Activated CD4-positive, alpha-beta T cell treated with anti-CD3 and anti-CD28 coated beads for 1 hour (primary cell): ENCODE data around the gene PRMT3.
"Not testable (repeated sequence)": the region's sequence is repeated elsewhere in the genome, so short reads cannot be mapped to it uniquely, and the experiment has no call there.

ENCODE experiments used
- DNase-seq: peaks from one replicate; pipeline ENCODE4 v3.0.0-alpha.2; 2020

Gene PRMT3

DNA sequence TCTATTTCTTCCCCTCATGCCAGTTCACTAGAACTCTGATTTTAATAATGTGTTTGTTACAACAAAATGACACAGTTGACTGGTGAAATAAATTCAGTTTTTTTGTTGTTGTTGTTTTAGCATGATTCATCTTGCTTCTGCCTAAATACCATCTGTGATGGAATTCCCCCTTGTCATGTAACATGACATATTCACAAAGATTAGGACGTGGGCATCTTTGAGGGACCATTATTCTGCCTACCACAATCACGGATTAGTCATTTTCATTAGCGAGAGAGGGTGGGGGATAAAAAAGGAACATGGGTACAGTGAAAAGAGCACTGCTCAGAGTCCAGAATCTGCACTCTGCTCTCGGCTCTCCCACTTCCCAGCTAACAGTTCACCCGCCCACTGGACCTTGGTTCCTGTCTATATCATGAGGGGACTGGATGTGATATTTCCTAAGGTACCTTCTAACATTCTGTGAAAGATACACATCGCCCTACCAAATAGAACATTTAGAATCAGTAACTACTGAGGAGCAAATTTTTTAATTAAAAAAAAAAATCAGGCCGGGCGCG, 12.7 kb upstream of the PRMT3 start:
- DNase-seq: no peak

DNA sequence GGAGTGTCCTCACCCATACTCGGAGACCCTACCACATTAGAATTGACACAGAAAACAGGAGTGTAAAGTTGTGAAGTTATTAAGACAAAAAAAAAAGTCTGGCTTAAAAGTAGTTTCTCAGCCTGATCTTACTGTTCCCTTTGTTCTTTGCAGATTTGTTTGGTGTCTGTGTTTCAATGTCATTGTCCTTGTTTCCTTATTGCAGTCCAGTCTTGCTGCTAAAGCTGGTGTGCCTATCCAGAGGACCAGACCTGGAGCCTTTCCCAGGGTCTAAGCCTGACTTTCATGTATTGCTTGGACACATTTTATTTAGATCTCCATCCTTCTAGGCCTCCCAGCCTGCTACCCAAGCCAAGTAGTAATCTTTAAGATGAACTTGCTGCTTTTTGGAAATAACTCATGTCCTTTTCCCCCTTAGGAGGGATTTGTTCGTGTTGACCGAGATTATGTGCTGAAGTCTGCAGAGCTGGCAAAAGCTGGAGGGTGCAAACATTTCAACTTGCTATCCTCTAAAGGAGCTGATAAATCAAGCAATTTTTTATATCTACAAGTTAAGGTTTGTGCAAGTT, 11.3 kb upstream of the PRMT3 start:
- DNase-seq: no peak

DNA sequence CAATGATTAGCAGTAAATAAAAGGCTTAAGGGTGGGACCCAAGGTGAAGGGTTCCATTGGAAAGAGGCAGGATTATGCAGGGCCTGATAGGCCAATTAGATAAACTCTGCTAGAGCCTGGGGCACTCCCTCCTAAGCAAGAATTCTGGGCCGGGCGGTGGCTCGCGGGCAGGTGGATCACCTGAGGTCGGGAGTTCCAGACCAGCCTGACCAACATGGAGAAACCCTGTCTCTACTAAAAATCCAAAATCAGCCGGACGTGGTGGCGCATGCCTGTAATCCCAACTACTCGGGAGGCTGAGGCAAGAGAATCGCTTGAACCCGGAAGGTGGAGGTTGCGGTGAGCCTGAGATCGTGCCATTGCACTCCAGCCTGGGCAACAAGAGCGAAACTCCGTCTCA, 1.5 kb upstream of the PRMT3 start:
- not testable (repeated sequence) for DNase-seq

DNA sequence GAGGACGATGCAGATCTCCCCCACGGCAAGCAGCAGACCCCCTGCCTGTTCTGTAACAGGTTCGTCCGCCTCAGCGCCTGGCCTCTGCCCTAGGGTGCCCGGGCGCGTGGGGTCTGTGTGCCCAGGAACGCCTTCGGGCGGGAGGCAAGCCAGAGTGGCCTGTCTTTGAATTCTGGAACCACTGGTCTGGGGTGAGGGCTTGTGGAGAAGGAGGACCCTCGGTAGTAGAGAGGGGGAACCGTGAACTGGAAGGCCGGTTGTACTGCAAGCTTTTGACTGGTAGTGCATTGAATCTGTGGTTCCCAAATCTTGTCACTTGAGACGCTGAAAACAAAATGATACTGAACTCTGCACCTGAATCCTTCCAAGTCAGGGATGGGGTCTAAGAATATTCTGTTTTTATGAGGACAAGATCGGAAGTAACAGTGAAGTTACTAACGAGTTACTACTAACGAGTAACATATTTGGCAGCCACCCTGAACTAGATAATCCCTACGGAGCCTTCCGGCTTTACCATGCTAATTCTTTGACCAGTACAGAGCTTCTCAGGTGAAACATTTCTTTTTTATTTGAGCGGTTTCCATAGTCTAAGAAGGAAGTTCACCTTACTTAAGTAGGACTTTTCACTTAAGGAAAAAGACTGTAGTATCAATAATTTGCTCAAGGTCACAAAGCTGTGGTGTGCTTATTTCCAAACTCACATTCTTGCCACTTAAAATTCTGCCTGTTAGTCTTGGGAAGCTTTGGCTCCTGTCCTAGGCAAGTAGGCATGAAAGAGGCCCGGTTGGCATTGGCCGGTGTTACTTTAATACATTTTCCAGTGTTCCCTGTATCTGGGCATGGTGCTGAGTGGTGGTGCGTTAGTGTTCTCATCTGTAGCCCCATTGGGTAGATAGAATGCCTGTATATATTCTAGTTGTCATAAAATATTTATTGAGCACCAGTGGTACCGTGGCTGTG, 860 bp downstream of the PRMT3 start:
- DNase-seq: no peak

DNA sequence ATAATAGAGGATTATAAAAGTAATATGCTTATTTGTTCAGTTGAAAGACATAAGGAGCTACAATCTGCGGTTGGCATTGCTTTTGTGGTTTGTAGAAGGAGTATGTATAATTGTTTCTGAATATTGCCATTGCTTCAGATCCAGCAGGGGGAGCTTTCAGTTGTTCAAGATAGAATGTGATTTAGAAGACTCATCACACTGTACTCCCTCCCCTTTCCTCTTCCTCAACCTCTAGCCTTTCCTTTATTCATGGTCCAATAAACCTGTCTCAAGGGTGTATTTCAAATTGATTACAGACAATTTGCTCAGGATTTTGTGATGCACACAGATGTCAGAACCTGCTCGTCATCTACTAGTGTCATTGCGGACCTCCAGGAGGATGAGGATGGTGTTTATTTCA, 9.8 kb downstream of the PRMT3 start:
- no peak for DNase-seq

DNA sequence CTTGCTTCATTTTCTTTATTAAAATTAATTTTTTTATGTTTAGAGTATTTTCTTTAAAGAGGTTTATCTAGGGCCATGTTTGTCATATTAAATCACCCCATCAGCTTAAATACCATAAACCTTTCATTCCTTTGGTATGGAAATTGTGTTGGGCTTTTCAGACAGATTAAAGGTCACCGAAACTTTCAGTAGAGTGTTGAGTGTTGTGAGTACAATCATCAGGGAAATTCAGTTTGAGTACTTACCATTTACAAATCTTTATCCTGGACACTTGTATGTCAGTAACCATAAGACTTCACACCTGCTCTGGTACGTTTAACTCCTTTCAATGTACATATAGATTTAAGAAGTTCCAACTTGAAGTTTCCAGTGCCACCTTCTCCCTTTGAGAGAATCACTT, 12.0 kb downstream of the PRMT3 start:
- DNase-seq: no peak

DNA sequence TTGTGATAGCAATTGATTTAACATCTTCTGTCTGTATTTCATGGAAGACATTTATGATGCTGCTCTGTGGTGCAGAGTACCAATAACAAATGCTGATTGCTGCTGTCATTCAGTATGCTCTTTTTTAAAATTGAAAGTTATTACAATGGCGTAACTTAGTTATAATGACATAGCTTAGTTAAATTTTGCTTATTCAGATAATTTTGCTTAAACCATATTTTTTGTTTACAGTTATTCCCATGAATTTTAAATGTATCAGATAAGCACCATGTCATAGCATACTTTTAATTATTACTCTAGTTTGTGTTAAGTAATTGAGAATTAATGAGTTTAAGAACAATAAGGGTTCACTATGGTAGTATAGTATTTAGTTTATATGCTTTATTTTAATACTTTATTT, 15.5 kb downstream of the PRMT3 start:
- DNase-seq: no peak

DNA sequence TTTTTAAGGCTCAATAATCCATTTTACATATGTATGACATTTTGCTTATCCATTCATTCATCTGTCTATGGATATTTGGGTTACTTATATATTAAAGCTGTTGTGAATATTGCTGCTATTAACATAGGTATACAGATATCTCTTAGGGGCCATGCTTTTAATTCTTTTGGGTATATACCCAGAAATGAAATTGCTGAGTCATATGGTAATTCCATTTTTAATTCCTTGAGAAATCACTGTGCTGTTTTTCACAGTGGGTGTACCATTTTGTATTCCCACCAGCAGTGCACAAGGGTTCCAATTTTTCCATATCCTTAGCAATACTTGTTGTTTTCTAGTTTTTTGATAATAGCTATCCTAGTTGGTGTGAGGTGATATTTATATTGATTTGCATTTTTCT, 19.0 kb downstream of the PRMT3 start:
- DNase-seq: no peak

DNA sequence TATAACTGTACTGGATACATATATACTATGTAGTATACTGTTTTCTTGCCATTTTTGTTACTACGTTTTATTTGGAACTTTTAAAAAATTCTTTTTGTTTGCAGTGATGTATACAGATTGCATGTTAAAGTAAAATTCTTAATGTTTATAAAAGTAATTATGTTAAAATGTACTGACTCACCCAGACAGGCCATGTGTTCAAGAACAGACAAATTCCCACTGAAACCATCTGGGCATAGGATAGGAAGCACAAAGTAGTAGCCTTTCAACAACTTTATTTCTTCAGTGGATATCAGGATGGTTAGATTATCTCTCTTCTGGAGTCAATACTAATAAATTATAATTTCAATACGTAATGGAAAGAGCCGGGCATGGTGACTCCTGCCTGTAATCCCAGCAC, 19.8 kb downstream of the PRMT3 start:
- DNase-seq: no peak

DNA sequence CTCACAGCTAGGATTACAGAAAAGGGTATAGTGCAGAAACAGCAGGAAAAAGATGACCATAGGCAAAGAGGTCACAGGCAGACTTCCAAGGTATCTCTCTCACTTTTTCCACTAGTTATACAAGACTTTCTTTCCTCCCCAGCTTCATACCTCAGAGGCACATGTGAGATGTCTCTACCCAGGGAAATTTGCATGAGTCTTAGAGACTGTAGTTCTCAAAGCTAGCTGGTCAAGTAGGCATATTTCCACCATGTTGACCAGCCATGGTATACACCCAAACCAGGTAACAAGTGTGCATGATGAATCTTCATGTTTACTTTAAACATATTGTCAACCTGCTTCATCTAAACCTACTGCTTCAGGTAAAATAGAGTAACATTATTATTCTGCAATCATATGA, 27.9 kb downstream of the PRMT3 start:
- DNase-seq: no peak

DNA sequence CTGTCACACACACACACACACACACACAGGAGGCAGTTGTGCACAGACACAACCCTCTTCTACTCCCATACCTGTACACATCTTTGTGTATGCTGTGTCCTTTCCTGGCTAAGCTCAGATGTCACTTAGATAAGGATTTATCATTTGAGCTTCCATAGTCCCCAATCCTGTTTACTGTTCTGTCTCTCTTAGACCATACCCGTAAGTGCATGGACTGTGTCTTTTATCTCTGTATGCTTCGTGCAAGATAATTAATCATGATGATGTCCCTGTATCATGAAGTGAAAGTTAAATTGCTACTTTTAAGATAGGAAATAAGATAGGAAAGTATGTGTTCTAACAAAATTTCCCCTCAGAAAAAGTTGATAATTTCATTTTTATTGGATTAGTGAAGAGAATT, 30.3 kb downstream of the PRMT3 start:
- DNase-seq: no peak

DNA sequence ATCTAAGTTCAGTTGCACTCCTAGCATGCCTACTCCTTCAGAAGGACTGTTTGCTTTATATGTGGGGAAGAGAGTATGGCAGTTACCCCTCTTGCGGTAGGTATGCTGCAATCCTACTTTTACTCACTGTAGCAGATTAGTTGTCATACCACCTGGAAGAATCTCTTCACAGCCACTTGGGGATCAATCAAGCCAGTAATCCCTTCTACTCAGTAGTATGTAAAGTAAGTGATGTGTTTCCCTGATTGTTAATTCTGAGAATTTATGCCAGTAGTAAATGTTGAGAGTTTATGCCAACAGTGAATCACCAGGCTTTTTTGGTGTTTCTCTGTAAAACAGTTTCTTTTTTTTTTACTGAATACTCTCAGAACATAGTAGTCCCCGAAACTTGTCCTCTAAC, 34.4 kb downstream of the PRMT3 start:
- no peak for DNase-seq

DNA sequence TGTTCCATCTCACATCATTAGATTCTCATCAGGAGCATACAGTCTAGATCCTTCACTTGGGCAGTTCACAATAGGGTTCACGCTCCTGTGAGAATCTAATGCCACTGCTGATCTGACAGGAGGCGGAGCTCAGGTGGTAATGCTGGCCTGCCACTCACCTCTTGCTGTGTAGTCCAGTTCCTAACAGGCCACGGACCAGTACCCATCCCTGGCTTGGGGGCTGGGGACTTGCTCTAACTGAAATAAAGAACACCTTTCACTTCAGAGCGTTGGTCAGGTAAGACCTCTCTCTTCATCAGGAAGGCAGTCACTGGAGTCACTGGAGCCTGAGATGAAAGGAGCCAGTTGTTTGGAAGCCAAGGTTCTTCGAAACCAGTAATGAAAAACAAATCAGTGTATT, 41.7 kb downstream of the PRMT3 start:
- no peak for DNase-seq

DNA sequence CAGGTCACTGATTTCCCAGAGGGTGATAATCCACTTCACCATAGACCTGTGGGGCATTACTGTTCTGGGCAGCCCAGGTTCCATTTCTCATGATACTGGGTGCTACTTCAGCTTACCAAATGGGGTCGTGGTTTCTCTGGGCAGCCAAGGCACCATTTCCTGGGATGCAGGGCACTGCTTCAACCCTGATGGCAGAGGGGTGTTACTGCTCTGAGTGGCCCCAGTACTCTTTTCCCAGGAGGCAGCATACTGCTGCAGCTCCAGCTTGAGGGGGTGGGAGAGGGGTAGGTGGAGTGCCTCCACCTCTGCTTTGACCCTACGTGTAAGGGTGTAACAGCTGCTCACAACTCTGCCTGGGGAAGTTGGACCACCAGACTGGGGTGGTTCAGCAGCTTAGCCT, 51.1 kb downstream of the PRMT3 start:
- DNase-seq: no peak

DNA sequence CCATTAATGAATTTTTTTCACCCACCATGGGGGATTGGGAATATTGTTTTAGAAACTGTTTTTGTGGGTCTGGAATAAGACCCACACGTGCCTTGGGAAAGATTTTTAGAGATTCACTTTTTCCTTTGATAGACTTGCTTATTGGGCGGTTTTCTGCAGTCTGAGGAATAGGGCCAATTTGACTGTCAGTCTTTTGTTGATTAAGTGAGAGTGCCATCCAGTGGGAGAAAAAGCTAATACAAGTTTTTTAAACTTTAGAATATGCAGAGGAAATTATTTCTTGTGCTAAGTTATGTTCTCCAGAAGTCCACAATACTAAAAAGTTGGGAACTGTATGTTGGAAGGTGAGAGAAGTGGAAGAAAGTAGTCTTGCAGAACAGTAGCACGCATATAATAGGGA, 56.1 kb downstream of the PRMT3 start:
- DNase-seq: no peak

DNA sequence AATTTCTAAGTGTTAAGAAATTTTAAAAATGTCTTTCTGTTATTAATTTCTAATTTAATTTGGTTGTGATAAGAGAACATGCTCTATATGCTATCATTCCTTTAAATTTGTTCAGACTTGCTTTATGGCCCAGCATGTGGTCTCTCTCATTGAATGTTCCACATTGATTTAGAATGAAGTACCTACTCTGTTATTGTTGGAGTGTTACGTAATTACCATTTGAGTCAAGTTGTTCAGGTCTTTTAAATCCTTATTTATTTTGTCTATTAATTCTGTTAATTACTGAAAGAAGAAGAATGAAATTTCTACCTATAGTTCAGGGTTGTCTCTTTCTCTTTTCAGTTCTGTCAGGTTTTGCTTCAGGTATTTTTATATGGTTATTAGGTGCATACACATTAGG, 57.0 kb downstream of the PRMT3 start:
- DNase-seq: no peak

DNA sequence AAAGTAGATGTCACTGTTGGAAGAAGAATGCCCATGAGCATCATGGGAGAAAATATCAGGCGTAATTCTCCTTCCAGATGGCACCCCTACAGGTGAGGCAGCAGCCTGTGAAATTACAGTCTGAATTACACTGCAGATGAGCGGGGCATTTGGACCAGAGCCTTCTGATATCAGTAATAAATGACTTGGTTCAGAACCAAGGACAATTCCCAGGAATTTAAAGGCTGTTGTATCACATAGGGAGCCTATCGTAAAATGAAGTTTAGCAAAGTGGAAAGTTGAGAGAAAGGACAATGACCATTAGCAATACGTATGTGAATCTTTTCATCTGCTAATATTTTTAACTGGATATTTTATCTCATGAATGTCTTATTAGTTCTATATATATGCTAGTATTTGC, 61.3 kb downstream of the PRMT3 start:
- no peak for DNase-seq

DNA sequence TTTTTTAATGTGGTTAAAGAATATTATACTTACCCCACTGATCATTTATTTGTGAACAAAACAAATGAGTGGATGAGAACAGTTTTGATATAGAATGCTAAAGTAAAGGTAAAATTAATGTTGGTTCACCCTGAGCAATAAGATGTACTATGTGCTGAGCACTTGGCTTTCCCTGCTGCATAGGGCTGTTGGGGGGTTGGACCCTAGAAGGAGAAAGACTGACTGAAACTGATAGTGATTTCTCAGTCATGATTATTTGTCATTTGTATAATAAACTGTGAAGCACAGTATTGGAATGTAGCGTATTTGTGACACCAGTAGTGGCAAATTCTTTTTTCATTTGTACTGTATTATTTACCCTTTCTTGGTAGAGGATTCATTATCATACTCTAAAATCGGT, 63.3 kb downstream of the PRMT3 start:
- no peak for DNase-seq

DNA sequence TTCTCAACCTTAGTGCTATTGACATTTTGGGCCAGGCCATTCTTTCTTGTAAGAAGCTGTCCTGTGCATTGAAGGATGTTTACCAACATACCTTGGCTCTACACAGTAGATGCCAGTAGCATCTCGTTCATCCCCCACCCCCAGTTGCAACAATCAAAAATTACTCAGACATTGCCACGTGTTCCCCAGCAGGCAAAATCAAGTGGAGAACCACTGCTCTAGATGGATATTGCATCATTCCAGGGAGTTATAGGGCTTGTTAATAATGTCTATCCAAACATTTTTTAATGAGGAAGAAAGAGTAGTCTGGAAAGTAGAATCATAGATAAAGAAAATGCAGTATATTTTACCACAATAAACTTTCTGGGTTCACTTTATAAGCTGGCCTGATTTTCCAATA, 64.1 kb downstream of the PRMT3 start:
- DNase-seq: no peak

DNA sequence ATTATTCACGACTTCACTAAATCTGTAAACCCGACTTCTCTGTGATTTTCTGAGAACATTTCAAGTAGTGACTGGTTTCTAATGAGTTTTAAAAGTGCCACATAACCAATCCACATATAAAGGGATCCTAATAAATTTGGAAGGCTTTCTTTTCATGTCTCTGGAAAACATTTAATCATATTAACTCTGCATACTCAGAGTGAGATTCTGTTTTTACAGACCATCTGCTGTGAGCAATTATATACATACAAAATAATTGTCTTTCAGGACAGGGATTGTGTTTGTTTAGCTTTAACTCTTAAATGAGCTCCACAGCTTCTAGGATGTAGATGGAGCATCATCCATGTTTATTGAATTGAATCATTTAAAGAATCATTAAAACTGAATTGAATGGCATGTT, 65.1 kb downstream of the PRMT3 start:
- no peak for DNase-seq

DNA sequence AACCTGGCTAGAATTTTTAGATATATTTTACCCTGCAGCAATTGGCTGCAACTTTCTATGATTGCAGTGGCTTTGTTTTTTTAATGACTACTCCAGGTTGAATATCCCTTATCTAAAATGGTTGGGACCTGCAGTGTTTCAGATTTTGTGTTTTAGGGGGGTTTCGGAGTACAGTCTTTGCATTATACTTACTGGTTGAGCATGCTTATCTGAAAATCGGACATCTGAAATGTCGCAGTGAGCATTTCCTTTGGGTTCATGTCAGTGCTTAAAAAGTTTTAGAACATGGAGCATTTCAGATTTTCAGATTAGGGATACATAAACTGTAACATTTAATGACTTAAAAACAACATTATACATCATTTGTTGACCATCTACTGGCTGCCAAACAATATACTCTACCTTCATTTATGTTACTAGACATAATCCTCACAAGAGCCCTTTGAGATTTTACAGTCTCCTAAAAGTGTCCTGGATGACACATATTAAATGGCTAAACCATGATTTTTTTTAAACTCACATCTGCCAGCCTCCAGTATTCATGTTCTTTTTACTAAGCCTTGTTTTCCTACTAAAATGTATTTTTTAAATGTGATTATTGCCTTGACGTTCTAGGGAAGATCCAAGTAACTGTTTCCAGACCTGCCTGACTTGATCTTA, 66.3 kb downstream of the PRMT3 start:
- DNase-seq: no peak

DNA sequence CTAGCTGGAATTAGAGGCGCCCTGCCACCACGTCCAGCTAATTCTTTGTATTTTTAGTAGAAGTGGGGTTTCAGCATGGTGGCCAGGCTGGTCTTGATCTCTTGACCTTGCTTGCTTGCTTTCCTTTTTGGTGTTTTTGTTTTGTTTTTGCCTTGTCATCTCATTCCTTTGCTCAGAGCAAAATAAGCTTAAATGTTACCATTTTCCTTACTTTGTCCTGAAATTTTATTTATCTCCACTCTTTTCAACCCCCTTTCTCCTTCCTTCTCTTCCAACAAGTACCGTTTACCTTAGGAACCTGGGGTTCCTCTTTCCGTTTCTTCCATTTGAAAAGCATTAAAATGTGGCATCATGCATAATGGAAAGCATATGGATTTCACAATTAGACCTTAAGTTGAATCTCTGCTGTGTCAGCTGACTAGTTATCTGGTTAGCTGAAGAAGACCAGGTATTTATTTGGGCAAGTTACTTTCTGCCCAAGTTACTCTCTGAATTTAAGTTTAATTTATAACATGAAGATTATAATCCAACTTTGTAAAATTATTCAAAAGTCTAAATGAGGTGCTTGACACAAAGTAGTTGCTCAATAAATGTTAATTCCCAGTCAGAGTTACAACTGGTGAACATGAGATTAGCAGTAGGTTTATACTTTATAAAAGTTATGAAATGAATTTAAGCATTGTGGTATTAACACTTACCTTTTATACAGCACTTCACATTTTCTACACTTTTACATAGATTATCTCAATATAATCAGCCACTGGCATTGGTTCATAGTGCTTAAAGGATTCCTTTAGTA, 69.7 kb downstream of the PRMT3 start:
- DNase-seq: no peak
